ENCODE data around the gene KIF26B.

DNA sequence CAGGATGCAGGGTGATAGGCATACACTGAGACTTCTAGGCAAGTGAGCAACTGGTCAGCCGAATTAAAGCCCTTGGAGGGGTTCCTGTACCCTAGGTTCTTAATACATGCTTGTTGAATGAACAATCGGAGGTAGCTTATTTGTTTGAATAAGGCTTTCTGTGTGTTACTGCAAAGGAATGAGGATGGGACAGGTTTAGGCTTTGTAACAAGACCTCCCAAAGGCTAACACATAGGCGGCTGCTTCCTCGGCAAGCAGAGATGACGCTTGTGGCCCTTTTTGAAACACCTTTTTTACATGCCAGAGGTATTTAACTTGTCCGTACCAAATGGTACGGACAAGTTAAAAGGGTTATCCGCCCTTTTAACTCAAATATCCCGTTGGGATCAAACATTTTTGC lies 511.6 kb downstream of the KIF26B start:
- TF ChIP-seq, protein P1, sequence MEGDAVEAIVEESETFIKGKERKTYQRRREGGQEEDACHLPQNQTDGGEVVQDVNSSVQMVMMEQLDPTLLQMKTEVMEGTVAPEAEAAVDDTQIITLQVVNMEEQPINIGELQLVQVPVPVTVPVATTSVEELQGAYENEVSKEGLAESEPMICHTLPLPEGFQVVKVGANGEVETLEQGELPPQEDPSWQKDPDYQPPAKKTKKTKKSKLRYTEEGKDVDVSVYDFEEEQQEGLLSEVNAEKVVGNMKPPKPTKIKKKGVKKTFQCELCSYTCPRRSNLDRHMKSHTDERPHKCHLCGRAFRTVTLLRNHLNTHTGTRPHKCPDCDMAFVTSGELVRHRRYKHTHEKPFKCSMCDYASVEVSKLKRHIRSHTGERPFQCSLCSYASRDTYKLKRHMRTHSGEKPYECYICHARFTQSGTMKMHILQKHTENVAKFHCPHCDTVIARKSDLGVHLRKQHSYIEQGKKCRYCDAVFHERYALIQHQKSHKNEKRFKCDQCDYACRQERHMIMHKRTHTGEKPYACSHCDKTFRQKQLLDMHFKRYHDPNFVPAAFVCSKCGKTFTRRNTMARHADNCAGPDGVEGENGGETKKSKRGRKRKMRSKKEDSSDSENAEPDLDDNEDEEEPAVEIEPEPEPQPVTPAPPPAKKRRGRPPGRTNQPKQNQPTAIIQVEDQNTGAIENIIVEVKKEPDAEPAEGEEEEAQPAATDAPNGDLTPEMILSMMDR (IDR thresholded peaks at IDR 0.05), result no peak
- TF ChIP-seq POLR2A (IDR thresholded peaks at IDR 0.05), result no peak
- no peak for TF ChIP-seq EP300 (IDR thresholded peaks at IDR 0.05)

Measured in tibial nerve (tissue), 4 donors.